Epithelial cell of prostate (primary cell): ENCODE measurements around the gene DPYSL3.

Experiments
- DNase-seq: peaks from one replicate; pipeline ENCODE4 v3.0.0-alpha.2; 2011; ENCODE audit warnings: low read depth, low spot score
- H3K27ac ChIP-seq: fragments of 450-650 bp; 2 replicates; pipeline ENCODE4 v1.5.1; 2017; ENCODE audit warnings: mild to moderate bottlenecking

Gene DPYSL3

DNA sequence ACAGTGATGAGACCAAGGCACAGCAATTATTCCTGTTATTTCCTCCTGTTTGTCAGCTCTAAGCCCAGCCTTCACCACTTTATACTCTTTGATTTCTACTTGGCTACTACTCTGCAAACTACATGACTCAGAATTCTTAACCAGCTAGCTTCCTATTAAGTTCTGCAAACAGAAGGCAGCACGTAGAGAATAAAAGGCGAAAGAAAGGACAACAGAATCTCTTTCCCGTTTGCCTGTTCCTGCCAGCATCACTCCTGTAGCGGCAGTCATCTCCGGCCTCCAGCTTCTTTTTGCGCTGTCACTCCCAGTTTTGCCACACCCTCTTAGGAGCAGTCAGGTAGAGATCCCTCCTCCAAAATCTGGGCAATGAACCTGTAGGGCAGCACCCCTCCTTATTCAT is 29.9 kb downstream of the DPYSL3 start:
- no peak for DNase-seq
- H3K27ac ChIP-seq, result no peak overlapping the region

DNA sequence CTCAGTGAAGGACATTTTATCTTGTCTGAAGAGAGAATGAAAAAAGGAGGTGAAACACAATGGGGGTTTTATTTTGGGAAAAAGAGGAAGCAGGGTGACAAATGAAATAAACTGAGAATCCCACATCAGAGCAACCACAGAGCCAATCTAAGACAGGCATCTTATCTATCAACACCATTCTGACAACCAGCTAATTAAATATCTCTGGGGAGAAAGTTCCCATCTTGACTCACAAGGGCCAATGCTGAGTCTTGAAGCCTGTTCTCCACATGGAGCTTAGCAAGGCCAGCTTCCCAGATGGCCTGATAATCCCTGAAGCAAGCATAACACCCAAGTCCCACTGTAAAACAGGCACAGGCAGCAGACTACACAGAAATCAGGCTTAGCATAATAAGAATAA is 30.4 kb downstream of the DPYSL3 start:
- no peak overlapping the region for H3K27ac ChIP-seq
- DNase-seq, result no peak

DNA sequence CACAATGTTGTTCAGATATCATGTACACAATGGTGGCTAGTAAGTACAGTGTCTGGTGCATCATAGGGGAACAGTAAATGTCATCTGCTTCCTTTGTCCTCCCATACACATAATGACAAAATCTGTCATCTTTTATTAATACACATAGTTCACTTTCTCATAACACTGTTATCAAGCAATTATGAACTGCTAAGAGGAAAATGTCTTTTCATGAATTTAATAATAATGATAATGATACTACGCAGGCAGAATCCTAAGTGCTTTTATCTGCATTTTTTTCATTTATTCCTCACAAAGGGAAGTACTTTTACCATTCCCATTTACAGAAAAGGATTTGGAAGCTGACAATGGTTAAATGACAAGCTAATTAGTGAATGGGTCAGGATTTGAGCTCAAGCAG is 35.7 kb downstream of the DPYSL3 start:
- DNase-seq, result no peak
- H3K27ac ChIP-seq, result no peak overlapping the region

DNA sequence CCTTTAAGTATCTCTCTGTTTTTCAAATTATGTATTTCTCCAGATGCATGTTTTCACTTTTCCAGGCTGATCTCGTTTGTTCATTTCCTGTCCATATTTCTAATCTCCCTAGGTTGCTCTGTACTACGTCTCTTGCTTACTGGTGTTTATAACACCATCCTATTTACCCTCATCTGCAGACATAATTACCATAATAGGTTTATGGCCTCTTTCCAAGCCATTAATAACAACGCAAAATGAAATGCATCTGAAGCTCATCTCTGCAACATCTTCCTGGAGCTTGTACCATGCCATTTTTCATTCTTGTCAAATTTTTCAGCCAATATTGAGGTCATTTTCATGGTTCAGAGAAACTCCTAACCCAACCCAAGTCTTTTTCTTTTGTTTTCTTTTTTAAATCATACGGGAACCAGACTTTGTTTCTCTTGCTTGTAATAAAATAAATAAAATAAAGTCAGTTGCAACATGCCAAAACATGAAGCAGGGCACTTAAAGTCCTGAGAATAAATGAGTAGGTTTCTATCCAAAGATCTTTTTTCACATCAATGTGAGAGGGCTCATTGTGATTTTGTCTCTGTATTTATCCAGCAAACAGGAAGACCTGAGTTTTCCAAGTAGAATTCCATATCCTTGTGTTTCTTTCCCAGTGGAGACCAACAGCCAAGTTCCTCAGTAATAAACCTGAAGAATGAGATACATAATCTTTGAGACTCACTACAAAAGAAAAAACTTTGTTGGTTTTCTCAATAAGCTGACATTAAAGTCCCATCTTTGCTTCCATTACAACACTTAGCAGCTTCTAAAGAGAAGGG is 37.0 kb downstream of the DPYSL3 start:
- DNase-seq, result no peak
- H3K27ac ChIP-seq, result no peak overlapping the region

DNA sequence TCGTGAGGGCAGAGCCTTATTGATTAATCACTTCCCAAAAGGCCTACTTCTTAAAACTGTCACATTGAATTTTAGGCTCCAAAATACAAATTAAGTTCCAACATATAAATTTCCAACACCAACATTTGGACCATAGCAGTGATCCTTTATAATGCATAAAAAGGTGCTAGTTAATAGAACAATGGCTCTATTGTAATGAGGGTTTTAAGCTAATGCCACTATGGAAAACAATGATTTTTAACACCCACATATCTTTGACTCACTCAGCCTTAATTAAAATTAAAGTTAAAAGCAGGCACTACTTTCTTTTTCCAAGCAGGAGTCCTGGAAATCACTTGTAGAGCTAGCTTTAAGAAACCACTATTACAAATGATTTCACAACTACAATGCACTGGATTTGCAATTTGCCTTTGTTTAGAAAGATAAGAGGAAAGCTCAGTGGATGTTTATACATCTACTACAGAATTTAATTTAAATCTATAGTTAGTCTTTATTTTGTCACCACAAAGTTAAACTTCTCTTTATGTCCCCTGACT is 41.8 kb downstream of the DPYSL3 start:
- DNase-seq, result no peak
- no peak overlapping the region for H3K27ac ChIP-seq

DNA sequence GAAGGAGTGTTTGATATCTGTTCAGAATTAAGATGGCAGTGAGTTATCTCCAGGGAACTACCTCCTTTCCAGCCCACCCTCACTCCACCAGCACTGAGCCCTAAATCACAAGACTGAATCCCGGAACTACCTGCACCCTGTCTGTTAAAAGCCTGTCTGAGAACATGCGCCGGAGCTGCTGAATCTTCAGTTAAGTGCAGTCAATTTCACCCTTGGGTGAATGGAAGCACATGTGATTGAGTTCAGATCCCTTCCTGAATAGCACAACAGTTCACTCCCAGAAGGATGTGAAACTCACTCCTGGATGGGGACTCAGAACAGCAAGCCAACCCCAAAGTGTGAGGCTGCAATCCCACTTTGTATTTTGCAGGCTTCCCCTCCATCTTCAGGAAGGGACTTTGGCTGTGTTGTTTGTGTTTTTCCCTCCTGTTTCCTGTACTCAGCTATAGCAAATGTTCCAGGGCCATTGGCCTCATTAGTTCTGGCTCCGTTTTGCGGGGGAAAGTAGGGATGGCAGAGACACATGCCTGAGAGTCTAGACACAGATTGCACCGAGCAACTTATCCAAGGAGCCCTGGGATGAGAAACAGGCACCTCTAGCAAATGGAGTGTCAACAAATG is 43.4 kb downstream of the DPYSL3 start:
- DNase-seq, result no peak
- H3K27ac ChIP-seq, result no peak overlapping the region

DNA sequence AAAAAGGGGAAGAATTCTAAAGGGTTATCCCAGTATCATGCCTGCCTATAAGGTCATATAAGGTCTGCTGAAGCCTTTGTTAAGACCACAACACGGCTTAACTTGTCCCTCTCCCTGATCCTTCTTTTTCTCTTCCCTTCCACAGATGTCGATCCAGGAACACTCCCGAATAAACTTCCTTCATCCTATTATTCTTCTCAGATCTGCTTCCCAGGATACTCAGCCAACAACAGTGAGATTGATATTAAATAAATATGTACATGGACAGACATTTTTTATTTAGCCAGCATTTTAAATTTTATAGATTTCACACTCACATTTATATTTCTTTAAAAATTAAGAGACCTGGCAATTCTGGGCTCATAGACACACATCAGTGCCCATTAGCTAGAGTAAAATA is 44.1 kb downstream of the DPYSL3 start:
- no peak overlapping the region for H3K27ac ChIP-seq
- no peak for DNase-seq

DNA sequence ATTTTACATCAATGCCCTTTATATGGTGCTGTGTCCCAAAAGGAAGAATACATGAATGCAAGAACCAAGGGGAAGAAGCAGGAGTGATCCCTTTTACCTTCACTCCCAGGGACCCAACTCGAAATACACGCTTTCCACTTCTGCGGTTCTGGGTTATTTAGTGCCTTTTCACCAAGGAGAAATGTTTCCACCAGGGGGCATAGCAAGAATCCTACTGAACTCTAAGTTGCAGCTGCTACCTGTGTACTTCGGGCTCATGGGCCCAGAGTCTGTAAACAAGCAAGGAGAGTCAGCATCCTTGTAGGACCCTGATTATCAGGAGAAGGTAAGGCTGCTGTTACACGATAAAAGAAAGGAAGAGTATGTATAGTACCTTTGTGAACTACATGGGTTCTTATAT is 45.7 kb downstream of the DPYSL3 start:
- DNase-seq, result no peak
- H3K27ac ChIP-seq, result no peak overlapping the region

DNA sequence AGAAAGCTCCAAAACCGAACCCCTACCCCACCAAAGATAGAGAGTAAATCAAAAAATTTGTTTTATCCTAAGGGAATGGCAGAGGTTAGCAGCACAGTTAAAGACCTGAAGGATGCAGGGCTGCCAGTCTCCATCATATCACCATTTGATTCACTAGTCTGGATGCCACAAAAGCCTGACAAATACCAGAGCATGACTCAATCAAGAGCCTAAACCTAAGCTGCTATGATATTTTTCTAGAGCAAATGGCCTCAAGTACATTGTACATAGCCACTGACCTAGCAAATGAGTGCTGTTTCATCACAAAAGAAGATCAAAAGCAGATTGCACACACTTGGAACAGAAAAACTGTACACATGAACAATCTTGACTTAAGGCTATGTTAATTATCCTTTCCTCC is 48.0 kb downstream of the DPYSL3 start:
- H3K27ac ChIP-seq, result no peak overlapping the region
- no peak for DNase-seq

DNA sequence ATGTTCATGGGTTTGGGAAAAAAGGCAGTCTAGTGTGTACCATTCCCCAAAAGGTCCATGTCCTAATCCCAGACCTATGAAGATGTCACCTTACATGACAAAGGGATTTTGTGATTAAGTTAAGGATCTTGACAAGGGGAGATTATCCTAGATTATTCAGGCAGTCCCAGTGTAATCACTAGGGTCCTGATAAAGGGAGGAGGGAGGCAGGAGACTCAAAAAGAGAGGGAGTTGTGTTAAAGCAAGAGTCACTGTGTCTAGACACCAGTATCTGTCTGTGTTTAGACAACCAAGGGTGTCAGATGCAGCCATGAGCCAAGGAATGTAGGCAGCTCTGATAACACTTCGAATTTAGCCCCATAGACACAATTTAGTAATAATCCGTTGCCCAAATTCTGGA is 49.5 kb downstream of the DPYSL3 start:
- no peak for DNase-seq
- no peak overlapping the region for H3K27ac ChIP-seq

DNA sequence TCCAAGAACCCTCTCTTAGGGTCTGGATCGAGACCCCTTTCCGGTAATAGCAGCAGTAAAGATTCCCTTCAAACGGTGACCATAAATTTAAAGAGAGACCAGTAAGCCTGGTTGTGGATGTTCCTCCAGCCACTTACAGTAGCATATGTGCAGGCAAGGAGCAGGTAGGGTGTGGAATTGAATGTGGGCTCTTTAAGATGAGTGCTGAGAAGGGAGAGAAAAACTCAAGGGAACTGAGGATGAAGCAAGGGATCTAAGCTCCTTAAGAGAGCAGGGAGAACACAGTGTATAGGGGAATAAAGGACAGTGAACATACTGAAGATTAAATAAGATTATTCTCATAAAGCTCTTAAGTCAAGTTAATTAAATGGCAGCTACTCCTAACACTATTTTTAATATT is 51.3 kb downstream of the DPYSL3 start:
- H3K27ac ChIP-seq, result no peak overlapping the region
- no peak for DNase-seq

DNA sequence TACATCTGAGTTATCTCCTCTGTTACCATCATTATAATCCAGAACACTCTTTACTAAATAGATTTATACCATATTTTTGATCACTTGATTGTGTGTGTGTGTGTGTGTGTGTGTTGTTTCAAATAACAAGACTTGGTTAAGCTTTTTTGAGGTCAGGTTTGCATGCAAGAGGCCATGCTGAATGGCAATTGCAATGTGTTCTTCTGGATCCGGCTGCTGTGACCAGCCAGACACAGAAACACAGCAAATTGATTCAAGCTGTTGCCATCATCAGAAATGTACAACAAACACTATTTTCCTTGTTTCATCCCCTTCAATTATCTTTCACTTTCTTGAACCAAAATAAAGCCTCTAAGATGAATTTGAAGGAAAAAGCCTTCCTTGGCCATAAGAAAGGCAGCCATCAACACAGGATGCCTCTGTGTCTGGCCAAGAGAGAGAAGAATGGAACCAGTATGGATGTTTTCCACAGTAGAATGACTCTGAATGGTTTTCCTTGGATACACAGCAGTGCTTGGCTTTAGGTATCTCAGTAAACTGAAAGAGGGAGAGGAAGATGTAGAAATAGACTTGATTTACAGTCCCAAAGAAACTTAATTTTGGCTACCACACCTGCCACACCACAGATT is 53.9 kb downstream of the DPYSL3 start:
- H3K27ac ChIP-seq, result no peak overlapping the region
- DNase-seq, result no peak

DNA sequence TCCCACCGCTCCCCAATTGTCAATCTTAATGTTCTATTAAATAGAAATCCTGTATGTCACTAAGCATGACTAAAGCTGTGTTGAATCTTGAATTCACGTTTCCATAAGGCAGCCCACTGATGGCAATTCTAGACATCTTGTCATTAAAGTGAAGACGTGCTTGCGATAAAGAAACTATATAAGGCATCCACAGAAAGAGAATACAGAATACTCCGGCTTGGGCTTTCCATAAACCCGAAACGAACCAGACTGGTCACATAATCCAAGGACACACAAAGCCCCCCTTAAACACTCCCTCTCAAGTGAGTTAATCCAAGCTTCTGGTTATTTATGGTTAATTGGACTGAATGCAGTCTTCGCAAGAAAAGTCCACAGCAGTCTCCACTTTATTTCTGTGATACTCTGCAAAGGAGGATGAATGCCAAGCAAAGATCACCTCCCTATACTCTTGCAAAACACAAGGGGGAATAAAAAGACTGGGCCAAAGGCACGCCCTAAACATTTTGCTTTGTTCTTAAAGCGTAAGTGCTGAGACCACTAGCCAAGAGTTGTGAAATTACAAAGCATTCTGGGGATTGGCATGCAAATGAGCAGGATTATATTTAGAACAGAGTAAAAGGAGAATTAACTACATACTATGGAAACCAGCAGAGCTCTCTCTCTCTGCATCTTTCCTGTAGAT is 54.7 kb downstream of the DPYSL3 start:
- no peak for DNase-seq

DNA sequence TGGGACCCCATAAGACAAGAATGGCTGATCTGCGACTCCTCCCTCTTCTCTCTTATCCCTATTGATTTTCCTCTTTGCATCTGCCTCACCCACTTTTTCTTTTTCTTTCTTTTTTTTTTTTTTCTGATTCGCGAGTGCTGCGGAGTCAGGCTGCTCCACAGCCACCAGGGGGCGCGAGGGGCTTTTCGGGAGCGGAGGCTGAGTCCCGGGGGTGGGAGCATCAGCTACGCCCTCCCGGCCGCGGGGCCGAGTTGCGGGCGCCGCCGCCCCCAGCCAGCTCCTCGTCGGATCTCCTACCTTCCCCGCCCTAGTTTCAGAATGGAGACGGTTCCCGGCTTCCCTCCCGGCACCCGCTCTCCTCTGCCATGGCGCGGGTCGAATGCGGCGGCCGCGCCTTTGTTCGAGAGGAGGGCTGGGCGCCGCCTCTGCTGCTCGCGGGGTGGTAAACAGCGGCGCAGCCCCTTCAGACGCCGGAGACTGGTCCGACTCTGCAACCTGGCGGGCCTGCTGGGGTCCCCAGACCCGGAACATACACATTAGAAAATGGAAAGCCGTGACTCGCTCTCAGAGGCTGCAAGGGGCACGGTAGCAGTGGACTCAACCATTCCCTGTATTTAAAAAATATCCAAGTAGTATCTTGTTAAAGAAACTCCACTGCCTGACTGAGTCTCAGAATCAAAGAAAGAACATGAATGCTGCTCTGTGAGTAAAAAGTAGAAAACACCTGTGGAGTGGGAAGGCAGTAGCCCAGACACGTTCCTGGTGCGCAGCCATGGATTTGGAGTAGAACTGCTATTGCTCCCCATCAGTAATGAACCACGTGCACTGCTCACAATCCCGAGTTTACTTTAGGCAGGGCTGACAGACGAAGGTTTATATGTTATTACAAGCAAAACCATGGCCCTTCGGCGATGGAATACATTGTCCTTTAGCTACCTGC is 55.7 kb downstream of the DPYSL3 start:
- peak; percentile 8 for DNase-seq

More for the DNA sequence above, 54.7 kb downstream of the DPYSL3 start:
- no peak overlapping the region for H3K27ac ChIP-seq

DNA sequence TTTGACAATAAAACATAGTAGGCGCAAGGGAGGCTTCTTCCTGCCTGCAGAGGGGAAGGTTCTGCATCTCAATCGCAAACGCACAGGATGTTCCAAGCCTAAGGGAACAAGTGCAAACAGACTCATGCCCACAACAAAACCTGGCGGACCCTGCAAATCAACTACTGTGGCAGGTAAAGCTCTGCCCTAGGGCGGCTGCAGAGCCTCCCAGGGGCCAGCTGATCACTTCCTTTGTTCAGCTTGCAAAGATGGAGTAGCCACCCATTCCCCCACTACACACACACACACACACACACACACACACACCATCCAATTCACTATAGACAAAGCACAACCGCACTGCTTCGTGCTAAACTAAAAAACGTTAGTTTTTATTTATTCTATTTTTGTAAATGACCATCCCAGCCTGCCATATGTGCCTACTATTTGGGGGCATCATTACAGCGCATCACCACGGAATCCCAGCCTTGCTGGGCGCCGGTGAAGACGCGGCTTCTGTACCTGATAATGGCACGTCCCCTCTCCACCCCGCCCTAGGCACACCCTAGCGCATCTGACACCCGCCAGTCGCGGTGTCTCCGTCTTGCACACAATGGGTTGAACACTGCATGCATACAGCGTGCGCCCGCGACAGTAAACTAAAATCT is 57.6 kb downstream of the DPYSL3 start:
- no peak overlapping the region for H3K27ac ChIP-seq

More for the DNA sequence above, 55.7 kb downstream of the DPYSL3 start:
- no peak overlapping the region for H3K27ac ChIP-seq

DNA sequence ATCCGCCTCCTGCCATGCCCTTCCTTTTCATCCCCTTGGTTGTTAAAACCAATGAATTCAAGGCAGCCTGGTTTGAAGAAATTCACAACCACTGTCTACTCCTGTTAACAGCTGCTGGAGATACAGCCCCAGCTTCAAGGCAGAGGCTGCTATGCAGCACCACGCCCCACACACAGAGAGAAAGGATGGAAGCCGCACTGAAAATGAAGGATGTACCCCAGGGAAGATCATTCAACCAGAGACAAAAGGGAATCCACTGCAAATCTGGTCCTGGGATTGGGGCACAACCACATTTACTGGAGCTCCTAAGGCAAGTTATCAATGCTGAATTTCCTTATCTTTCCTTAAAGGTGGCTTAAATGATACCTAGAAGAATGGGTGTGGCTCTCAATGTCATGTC is 58.7 kb downstream of the DPYSL3 start:
- no peak overlapping the region for H3K27ac ChIP-seq
- DNase-seq, result no peak

More for the DNA sequence above, 57.6 kb downstream of the DPYSL3 start:
- DNase-seq, result no peak

DNA sequence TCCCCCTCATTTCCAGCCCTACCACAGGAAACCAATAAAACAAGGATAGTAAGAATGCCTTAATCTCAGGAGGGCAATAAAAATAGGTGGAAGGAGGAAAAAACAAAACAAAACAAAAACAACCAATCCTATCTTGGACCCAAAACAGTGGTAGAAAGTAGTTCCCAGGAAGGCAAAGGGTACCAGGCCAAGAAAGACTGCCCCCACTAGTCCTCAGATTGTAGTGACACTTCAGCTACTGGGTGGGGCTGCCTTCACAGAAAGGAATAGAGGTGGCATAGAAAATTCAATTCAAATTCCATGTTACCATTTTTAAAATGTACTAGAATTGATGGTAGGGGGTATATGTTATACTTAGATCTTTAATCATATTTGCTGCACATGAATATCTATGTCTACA is 59.3 kb downstream of the DPYSL3 start:
- no peak overlapping the region for H3K27ac ChIP-seq
- DNase-seq, result no peak

DNA sequence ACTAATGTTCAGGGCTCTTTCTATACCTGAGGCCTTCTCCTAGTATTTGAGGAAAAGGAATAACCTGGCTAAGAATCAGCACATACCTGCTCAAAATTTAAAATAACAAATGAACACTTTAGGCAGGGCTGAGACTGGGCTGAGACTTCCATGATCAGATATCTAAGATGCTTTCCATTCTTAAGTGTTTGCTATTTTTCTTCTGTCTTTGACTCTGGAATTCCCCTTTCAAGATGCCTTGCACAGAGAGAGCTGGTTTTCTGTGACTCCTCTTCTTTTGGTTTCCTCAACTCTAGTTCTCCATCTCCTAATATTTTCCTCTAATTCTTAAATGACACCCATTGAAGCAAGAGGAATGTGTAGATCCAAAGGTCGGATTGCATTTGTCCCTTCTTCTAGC is 61.1 kb downstream of the DPYSL3 start:
- H3K27ac ChIP-seq, result no peak overlapping the region
- DNase-seq, result no peak

DNA sequence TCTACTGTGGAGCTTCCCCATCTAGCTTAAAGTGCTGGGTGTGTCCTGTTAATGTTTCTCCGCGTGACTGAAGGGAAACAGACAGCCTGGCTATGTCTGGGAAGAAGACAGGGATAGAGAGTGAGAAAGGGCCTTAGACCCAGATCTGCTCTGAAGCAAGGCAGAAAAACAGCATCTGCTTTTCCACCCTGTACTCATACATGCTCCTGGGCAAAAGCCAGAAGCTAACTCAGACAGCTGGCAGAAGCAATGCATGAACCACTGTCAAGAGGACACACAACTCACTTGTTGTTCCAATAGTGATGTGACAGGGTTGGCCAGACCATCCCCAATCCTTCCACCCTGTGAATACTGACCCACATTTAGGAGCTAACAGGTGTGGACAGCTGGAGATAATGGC is 63.3 kb downstream of the DPYSL3 start:
- no peak for DNase-seq
- no peak overlapping the region for H3K27ac ChIP-seq
